K562 (cell line): ENCODE results near the gene RHBDF2.

ENCODE experiments used
- MYC ChIP-seq, 2 experiments: fragments of 250-450 bp in 1 of 2; sonication (Bioruptor Pico) in 1 of 2; IDR thresholded peaks; 2 replicates each; pipeline versions ENCODE4 v1.5.1 to v1.6.1; 2012 to 2021; ENCODE audit warnings: low read depth in 2 of 2, borderline replicate concordance in 1 of 2, improper control_type of control experiment in 1 of 2, low read length in 1 of 2, mild to moderate bottlenecking in 1 of 2, moderate library complexity in 1 of 2
- RAD21 ChIP-seq, 2 experiments: fragments of 250-450 bp in 1 of 2; fragments of 450-650 bp in 1 of 2; sonication (Bioruptor Pico) in 1 of 2; formaldehyde crosslinking in 1 of 2; IDR thresholded peaks in 1 of 2; conservative IDR thresholded peaks in 1 of 2; 2 replicates each; pipeline versions ENCODE4 v1.4.0 to v1.8.0; 2020 to 2022; ENCODE audit warnings: mild to moderate bottlenecking in 2 of 2, moderate library complexity in 1 of 2
- TF ChIP-seq, protein P1 (sequence below), 3 experiments: IDR thresholded peaks in 2 of 3; conservative IDR thresholded peaks in 1 of 3; 2 replicates each; pipeline ENCODE4 v1.5.1; 2011 to 2012; ENCODE audit warnings: low read length in 3 of 3, mild to moderate bottlenecking in 3 of 3, control low read depth in 2 of 3, improper control_type of control experiment in 1 of 3, inconsistent platforms in 1 of 3, low read depth in 1 of 3, mixed read lengths in 1 of 3, moderate library complexity in 1 of 3; ENCODE audit not compliant: insufficient read depth in 2 of 3

- TF ChIP-seq RAD21 (CRISPR knock-in tag; conservative IDR thresholded peaks at IDR 0.05 in 1 of 2, IDR thresholded peaks at IDR 0.05 in 1 of 2) = no peak
- TF ChIP-seq MYC (IDR thresholded peaks at IDR 0.05; ENCODE audit: low read depth, low read length) = no peak
- no peak for TF ChIP-seq MYC (CRISPR knock-in tag; IDR thresholded peaks at IDR 0.05; ENCODE audit: borderline replicate concordance, low read depth)
- TF ChIP-seq, protein P1, sequence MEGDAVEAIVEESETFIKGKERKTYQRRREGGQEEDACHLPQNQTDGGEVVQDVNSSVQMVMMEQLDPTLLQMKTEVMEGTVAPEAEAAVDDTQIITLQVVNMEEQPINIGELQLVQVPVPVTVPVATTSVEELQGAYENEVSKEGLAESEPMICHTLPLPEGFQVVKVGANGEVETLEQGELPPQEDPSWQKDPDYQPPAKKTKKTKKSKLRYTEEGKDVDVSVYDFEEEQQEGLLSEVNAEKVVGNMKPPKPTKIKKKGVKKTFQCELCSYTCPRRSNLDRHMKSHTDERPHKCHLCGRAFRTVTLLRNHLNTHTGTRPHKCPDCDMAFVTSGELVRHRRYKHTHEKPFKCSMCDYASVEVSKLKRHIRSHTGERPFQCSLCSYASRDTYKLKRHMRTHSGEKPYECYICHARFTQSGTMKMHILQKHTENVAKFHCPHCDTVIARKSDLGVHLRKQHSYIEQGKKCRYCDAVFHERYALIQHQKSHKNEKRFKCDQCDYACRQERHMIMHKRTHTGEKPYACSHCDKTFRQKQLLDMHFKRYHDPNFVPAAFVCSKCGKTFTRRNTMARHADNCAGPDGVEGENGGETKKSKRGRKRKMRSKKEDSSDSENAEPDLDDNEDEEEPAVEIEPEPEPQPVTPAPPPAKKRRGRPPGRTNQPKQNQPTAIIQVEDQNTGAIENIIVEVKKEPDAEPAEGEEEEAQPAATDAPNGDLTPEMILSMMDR (IDR thresholded peaks at IDR 0.05 in 2 of 3, conservative IDR thresholded peaks at IDR 0.05 in 1 of 3; ENCODE audit: insufficient read depth in 2 of 3, low read depth in 1 of 3, low read length in 3 of 3) = no peak
These were observed 73.6 kb downstream of the RHBDF2 start for GRCh38 chr17:76427501-76428231.
